Stimulated activated CD8-positive, alpha-beta memory T cell treated with anti-CD3 and anti-CD28 coated beads, Interleukin-12 subunit alpha, Interleukin-12 subunit beta, amount 100 ng/mL, for 24 hours (primary cell): ENCODE results near the gene SMIM20.

Experiments used
- DNase-seq: peaks from one replicate; pipeline ENCODE4 v3.0.0-alpha.2; 2020; ENCODE audit errors: extremely low read depth

Gene SMIM20

GRCh38 chr4:25926462-25926861 lies 12.4 kb downstream of the SMIM20 start:
- no peak for DNase-seq

GRCh38 chr4:25927361-25928195 lies 13.6 kb downstream of the SMIM20 start:
- DNase-seq: no peak

- DNase-seq: no peak
Measured at GRCh38 chr4:25928379-25929297, 14.6 kb downstream of the SMIM20 start.

- no peak for DNase-seq
Measured at GRCh38 chr4:25929298-25929686, 15.3 kb downstream of the SMIM20 start.

- no peak for DNase-seq
Measured at GRCh38 chr4:25930731-25931354, 16.8 kb downstream of the SMIM20 start.

GRCh38 chr4:25936696-25937095 lies 22.7 kb downstream of the SMIM20 start:
- DNase-seq: no peak

- DNase-seq: no peak
Measured at GRCh38 chr4:25937801-25938200, 23.8 kb downstream of the SMIM20 start.

GRCh38 chr4:25938366-25938765 lies 24.3 kb downstream of the SMIM20 start:
- no peak for DNase-seq

- DNase-seq: peak; percentile 11
Measured at GRCh38 chr4:25938787-25939186, 24.8 kb downstream of the SMIM20 start.

- no peak for DNase-seq
Measured at GRCh38 chr4:25939330-25939729, 25.3 kb downstream of the SMIM20 start.

GRCh38 chr4:25941457-25942221 lies 27.6 kb downstream of the SMIM20 start:
- DNase-seq: no peak

GRCh38 chr4:25943312-25943711 lies 29.3 kb downstream of the SMIM20 start:
- DNase-seq: no peak

GRCh38 chr4:25943805-25944204 lies 29.8 kb downstream of the SMIM20 start:
- DNase-seq: no peak

- no peak for DNase-seq
Measured at GRCh38 chr4:25948051-25948450, 34.0 kb downstream of the SMIM20 start.

GRCh38 chr4:25949173-25949748 lies 35.2 kb downstream of the SMIM20 start:
- no peak for DNase-seq

GRCh38 chr4:25949994-25950393 lies 36.0 kb downstream of the SMIM20 start:
- DNase-seq: no peak

- DNase-seq: no peak
Measured at GRCh38 chr4:25950461-25951389, 36.7 kb downstream of the SMIM20 start.

GRCh38 chr4:25951390-25951952 lies 37.5 kb downstream of the SMIM20 start:
- no peak for DNase-seq

GRCh38 chr4:25953740-25954139 lies 39.7 kb downstream of the SMIM20 start:
- DNase-seq: no peak
